GM19035 (cell line): ENCODE data around the gene TMED3.

Experiments
- ATAC-seq: cut with Tn5 transposase; IDR thresholded peaks from one replicate; pipeline ENCODE4 v1.9.1; 2021; ENCODE audit not compliant: unreplicated experiment

Gene TMED3

DNA sequence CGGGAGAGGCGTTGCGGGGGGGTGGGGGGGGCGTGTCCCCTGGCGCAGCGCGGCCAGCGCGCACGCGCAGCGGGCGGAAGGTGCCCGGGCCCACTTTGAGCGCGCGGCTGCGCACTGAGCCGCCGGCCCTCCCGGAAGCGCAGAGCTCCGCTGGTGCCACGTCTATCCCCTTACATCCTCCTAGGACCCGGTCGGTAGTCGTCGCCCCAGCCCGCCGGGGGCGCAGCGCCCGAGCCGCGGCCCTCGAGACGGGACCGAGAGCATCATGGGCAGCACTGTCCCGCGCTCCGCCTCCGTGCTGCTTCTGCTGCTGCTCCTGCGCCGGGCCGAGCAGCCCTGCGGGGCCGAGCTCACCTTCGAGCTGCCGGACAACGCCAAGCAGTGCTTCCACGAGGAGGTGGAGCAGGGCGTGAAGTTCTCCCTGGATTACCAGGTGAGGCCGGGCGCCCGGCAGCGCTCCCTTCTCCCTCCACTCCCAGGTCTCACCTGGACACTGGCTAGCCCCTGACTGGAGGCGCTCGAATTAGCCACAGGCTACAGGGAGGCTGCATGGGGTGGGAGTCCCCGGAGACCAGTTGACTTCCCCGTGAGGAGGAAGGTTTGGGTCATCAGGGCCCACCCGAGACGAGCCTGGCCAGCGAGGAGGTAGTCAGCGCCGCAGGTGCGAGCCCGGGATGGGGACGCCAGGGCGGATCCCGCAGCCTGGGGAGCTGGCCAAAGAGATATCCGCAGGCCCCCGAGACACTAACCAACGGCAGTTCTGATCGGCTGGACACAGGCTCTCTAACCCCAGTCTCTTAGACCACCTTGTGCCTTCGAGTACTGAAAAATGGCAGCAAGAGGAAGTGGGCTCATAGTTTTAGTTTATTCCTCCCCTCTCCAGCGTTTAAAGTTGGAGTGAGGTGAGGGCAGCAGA lies at the start of gene TMED3:
Gene TMED3, plus strand, starts transcription at position 128 of the 916 bp plus-strand sequence. Its CDS starts 138 bp downstream, at position 266.
- ATAC-seq, result peak; percentile 86

DNA sequence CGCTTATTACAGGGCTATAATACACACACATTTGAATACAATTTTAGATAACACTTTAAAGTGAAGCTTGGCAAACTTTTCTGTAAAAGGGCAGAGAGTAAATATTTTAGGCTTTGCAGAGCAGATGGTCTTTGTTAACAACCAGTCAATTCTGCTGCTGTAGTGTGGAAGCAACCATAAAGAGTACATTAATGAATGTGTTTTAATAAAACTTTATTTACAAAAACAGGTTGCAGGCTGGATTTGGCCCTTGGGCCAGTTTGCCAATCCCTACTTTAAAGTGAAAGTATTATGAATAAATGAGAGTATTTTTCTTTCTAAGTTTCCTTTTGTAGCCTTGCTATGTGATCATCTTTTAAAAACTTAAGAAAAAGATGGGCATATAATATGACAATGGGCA lies 49.1 kb upstream of the TMED3 start:
- ATAC-seq, result no peak

DNA sequence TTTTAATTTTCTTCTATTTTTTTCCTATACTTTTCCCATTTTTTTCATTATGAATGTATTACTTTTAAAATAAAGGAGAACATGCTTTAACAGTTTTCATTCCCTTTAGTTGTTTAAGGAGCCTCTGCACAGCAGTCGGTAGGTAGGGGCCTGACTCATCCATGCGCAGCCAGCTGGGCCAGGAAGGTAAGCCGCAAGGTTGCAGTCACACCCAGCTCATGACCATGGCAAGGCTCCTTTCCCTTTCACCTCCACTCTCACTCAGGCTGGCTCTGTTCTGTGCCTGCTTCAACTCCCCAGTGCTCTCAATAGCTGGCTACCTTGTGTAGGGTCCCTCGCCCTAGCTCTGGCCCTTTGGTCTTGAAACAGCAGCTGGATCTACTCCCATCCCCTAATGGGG lies 45.7 kb upstream of the TMED3 start:
- ATAC-seq, result no peak

- ATAC-seq, result no peak
These were observed 44.8 kb upstream of the TMED3 start for GRCh38 chr15:79265987-79266579.

DNA sequence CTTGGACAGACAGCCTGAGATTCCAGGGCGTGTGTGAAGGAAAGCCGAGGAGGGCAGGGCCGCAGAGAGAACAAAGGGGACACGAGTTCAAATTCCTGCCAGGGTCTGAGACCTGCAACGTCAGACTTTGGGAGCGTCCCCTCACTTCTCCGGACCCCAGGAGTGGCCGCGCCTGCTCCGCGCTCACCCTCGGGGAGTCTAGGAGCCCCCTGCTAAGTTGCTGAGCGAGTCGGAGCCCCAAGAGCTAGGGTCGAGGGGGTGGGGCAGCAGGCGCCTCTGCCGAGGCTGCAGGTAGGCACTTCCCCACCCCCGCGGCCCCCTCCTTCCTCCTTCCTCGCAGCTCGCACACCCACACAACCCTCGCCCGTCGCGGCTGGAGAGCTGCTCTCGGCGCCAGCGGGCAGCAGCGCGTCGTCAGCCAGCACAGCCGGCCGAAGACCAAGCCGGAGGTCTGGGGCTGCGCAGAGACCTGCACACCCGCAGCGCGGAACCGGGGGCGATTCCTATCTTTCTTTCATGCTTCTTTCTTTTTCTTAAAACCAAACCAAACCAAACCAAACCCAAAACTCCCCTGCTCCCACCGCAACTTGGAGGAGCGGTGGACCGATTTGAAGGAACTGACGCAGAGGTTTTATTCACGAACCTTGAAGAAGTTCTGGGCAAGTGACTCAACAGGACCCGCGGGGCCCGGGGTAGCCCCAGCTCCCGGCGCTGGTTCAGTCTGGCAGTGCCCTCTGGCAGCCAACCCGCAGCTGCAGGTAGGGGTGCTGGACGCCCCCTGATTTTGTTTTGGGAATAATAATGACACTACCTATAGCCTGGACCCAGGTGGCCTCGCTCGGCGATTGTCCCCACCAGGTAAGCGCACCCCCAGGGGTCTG lies 28.3 kb upstream of the TMED3 start, which contains the start of gene ANKRD34C:
Gene ANKRD34C, plus strand, starts transcription at position 352 of the 881 bp plus-strand sequence. CDS start 10,563 bp downstream, outside the sequence.
- ATAC-seq, result no peak

DNA sequence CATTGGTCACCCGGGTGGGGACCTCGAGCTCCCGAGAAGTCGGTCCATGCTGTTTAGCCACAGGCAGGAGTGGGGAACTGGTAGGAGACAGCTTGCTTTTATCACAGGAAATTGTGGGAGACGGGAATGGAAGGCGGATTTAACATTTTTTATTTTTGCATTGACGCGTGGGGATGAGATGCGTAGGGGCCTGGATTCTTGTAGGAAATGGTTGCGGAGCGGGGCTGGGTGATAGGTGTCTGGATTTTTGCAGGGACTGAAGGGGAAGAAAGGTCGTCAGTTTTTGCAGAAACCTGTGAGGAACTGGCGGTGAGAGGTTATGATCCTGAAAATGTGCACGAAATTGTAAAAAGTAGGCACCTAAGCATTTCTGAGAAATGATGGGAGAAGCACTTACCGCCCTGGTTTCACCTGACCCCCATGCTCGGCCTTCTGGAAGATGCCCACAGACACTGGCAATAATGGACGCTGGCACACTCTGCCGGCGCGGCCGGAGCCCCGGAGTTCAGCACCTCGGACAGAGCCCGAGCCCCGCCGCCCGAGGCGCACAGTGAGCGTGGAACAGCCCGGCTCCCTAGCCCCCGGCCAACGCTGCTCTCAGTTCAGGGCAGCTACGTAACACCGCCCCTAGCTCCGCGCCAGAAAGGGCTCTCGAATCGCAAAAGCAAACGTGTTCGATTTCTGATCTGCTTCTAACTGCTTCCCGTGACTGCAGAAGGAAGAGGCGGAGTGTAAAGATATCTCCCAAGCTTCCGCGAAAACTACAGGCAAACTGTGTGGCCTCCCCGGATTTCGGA lies 27.5 kb upstream of the TMED3 start:
- ATAC-seq, result no peak

- no peak for ATAC-seq
These were observed 20.2 kb upstream of the TMED3 start for GRCh38 chr15:79290642-79291275.

DNA sequence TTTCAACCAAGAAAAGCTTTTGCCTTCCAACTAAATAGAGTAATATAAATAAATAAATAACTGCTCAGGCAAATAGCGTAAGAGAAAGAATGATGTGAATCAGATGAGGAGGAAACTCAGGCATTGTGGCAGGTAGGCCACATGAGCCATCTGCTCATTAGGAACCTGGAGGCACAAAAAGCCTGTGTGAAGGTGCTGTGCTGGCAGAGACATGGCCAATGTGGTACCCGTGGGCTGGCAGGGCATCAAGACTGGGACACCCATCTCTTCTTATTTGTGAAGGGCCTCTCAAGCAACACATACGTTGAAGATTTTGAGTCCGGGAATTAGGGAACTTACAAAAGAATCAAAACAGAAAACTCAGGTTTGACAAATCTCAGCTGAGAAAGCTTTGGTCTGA lies 18.9 kb upstream of the TMED3 start:
- no peak for ATAC-seq

DNA sequence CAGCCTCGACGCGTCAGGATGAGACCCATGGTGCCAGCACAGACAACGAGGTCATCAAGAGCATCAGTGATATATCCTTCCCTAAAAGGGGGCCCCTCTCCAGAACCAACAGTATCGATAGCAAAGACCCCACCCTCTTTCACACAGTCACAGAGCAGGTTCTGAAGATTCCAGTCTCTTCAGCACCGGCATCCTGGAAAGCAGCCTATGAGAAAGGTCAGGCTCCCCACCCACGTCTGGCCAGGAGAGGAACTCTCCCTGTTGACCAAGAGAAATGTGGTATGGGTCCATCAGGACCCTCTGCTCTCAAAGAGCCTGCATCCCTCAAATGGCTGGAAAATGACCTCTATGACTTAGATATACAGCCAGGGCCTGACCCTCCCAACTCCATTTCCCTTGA lies 16.8 kb upstream of the TMED3 start:
- ATAC-seq, result no peak

DNA sequence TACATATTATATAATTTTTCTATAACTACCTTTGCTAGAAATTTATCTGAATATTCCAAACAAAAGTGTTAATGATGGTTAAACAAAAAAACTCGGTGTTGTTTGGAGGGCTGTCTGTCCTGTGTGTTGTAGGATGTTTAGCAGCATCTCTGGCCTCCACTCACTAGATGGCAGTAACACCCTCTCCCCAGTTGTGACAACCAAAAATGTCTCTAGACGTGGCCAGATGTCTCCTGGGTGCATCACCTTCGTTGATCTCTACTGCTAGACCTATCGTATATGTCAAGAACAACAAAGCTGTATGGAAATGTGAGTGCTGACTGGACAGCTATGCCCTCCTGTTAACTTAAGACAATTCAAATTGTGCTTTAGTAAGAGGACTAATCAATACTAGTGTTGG lies 14.3 kb upstream of the TMED3 start:
- ATAC-seq, result no peak

DNA sequence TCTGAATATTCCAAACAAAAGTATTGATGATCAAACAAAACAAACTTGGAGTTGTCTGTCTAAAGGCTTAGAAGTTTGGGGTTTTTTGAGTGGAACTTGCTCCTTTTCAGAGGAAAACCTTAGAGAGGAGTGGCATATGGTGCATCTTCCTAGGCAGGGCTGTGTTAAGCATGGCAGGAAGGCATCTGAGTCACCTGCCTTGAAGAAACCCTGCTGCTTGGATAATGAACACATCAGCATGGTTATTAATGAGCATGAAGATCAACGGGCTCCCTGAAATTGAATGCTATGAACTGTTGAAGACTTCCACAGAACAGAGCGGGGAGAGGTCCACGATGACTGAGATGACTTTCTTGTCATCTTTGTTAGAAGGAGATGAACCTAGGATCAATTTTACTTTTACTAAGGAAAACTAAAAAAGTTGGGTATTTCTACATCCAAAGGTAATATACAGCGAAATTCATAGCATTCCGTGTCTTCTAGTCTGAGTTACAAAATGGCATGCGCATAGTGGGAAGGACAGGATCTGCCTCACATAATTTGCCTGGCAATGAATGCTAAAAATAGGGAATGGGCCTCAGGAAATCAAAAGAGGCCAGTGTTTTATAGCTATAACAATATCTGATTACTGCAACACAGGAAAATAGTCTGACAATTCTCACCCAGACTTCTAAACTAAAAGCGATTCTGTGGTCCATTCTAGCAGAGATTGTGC lies 11.6 kb upstream of the TMED3 start:
- no peak for ATAC-seq

- ATAC-seq, result no peak
These were observed 11.1 kb upstream of the TMED3 start for GRCh38 chr15:79299841-79300235.

GRCh38 chr15:79307251-79307650 lies 3.7 kb upstream of the TMED3 start:
- no peak for ATAC-seq

DNA sequence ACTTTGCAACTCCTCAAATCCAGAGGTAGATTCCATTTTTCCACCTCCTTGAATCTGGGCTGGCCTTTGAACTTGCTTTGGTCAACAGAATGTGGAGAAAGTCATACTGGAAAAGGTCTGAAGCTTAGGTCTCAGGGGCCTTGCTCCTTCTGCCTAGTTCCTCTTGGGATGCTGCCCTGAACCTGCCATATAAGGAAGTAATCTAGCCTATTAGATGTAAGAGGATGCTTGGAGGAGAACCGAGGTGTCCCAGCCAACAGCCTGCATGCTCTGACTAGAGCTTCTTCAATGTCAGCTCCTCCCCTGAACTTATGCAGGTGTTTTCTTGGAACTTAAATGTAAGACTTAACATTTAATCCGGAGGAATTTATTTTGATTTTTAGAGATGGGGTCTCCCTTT lies 2.0 kb upstream of the TMED3 start:
- ATAC-seq, result no peak

DNA sequence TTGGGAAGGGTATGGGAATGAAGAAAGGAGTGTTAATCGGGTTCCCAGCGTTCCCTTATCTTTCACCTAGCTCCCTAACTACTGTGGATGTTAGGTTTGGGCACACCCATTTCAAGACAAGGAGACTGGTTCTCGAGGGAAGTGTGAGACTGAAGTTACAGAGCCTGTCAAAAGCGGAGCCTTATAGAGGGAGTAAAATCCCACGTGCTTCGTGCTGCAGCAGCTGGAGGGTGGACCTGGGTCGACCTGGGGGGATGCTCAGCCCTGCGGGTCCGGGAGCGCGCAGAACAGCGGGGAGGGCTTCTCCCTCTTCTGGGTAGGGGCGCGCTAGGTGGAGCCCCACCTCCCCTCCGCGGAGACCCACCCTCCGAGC lies 314 bp upstream of the TMED3 start:
- peak; percentile 40 for ATAC-seq

DNA sequence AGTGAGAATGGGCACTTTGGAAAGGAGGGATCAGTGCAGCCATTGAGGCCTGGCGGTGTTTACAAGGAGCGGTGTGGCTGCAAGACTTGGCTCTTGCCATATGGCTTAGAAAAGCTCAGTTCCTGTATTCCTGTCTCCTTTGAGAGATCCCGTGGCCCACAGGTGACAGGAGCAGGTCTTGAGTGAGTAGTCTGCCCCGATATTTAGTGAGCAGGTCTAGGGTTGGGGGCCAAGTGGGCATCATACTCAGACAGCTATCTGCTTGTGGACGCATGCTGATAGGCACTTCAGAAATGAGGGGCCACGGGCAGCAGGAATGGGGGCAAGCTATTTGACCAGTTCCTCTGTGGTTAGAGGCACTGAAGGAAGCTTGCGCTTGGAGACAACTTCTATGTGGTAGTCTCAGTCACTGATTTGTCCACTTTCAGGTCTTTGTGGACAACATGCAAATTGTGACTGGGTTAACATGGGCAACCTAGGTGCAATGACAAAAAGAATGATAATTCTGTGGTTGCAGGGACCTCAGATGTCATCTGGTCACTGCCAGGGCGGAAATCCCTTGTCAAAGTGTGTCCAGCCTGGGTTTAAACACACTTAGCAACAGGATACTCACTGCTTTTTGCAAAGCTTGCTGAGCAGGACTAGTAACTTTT lies 1.1 kb downstream of the TMED3 start:
- ATAC-seq, result no peak

DNA sequence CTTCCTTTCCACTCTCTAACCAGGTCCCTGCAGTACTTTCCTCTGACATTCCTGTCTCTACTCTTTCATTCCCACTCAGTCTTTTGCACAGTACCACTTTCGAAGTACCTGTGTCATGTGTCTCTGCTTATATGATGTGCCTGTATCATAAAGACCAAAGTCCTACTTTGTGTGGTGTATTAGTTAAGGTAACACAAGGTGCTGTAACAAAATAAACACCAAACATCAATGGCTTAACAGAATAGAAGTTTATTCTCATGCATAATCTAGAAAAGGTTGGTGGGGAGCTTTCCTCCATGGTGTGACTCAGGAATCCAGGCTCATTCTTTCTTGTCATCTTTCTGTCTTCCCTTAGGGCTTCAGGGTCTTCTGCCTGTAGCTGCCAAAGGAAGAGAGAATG lies 3.3 kb downstream of the TMED3 start:
- no peak for ATAC-seq

- ATAC-seq, result no peak
These were observed 3.9 kb downstream of the TMED3 start for GRCh38 chr15:79314811-79315210.
